IMR-90 (cell line): Measurements from ENCODE around the gene NOXA1.
"Not testable (repeated sequence)": the region's sequence is repeated elsewhere in the genome, so short reads cannot be mapped to it uniquely, and the experiment has no call there.

Source experiments
- CTCF ChIP-seq: conservative IDR thresholded peaks from 2 replicates; pipeline ENCODE4 v1.5.1; 2012; ENCODE audit warnings: mild to moderate bottlenecking, low read depth, low read length, improper control_type of control experiment
- MAFK ChIP-seq: IDR thresholded peaks from 2 replicates; pipeline ENCODE4 v1.6.1; 2012; ENCODE audit warnings: low read depth, low read length, improper control_type of control experiment
- RAD21 ChIP-seq: IDR thresholded peaks from 2 replicates; pipeline ENCODE4 v1.6.1; 2012; ENCODE audit warnings: low read length, improper control_type of control experiment
- SMC3 ChIP-seq: fragments of 150-350 bp; IDR thresholded peaks from 2 replicates; pipeline ENCODE4 v1.6.1; 2016; ENCODE audit warnings: low read depth, mild to moderate bottlenecking, antibody characterized with exemption, low read length, moderate library complexity

- TF ChIP-seq CTCF, MAFK, RAD21, SMC3: not testable (repeated sequence)
Measured at GRCh38 chr9:137466389-137467085, 43.3 kb downstream of the NOXA1 start.
